Measurements from ENCODE around the gene CSK.
"Not testable (repeated sequence)": the region's sequence is repeated elsewhere in the genome, so short reads cannot be mapped to it uniquely, and the experiment has no call there.

Gene CSK

DNA sequence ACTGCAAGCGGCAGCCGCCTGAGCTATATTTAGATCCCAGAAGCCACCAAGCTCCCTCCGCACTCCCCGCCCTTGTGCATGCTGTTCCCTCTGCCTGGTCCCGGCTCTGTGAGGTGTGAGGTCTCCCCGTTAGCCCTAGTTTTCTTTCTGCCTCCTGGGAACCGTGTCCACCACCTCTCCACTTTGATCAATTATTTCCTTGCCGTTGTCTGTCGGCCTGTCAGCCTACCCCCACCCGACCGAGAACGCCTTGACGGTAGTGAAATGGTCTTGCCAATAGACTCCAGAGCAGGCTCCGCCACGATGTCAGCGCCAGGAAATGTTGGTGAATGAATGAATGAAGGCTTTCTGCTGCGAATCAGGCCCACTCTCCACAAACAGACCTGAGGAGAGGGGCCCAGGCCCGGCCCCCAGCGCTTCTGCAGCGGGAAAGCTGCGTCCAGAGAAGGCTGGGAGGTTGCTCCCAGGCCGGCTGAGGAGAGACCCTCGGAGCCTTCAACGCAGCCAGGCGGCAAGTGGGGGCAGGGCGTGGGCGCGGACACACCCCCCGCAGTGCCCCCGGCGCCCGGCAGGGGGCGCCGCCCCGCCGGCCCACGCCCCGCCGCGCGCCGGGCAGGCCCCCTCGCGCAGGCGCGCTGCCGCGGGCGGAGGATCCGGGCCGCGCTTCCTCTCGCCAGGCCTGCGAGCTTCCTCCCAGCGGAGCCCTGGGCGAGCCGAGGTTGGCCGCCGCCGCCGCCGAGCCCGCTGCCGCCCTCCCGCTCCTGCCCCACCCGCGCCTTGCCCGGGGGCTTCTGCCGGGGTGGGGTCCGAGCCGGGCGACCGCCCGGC, at the start of gene CSK:
CSK (plus strand) TSS at position 650 of the 828 bp plus-strand sequence. CDS start 16,218 bp downstream, outside the sequence.
- DNase-seq (ENCODE audit: low read depth in 2 of 2) = no peak

DNA sequence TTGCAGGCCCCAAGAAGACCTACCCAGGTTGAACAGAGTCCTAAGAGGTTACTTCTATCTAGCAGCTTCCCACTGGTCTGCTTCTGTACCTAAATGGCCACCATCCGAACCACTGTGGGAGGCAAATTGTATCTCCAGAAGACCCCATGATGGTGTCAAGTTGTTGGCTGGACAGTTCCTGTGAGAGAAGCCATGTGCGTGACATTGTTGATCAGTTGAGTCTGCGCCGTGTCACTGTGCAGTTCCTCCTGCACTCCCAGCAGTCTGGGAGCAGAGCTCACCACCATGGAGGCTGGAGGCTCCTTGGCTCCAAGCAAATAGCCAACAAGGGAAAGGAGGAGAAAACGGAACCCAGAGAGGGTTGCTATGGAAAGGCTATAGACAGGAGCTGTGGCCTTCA, 49.0 kb upstream of the CSK start:
- no peak for DNase-seq (ENCODE audit: low read depth in 2 of 2)

DNA sequence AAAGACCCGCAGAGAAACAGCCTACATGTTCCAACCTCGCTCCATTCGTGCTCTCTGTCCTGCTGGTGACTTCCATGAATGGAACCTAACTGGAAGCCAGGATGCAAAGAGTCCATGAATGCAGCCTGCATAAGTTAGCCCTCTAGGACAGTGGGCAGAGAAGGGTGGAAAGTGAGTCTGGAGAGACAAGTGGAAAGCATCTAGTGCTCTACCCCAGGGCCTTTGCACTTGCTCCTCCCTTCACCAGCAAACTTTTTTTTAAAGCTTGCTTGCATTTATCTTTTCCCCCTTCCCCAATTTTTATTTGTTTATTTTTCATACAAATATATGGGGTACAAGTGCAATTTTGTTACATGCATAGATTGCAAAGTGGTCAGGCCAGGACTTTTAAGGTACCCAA, 48.6 kb upstream of the CSK start:
- no peak for DNase-seq (ENCODE audit: low read depth in 2 of 2)

DNA sequence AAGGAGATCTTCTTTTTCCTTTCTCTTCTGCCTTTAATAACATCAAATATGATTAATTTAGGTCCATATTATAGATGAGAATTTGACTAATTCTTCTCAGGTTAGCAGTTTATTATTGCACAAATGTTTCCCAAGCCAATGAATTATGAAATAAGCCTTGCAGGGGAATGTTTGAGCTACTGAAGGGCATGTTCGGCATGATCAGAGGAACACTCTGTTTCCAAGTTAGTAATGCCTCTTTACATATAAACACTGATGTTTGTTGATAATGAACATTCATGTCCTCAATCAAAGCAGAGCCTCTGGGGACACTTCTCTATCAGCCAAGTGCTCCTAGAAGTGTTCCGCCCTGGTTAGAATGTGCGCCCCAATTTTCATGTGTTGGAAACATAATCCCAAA, 46.6 kb upstream of the CSK start:
- DNase-seq (ENCODE audit: low read depth in 2 of 2) = no peak

DNA sequence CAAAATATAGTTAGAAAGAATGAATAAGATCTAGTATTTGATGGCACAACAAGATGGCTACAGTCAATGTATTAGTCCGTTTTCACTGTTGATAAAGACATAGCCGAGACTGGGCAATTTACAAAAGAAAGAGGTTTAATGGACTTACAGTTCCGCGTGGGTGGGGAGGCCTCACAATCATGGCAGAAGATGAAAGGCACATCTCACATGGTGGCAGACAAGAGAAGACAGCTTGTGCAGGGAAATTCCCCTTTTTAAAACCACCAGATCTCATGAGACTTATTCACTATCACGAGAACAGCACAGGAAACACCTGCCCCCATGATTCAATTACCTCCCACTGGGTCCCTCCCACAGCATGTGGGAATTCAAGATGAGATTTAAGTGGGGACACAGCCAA, 43.6 kb upstream of the CSK start:
- not testable (repeated sequence) for DNase-seq (ENCODE audit: low read depth in 2 of 2)

DNA sequence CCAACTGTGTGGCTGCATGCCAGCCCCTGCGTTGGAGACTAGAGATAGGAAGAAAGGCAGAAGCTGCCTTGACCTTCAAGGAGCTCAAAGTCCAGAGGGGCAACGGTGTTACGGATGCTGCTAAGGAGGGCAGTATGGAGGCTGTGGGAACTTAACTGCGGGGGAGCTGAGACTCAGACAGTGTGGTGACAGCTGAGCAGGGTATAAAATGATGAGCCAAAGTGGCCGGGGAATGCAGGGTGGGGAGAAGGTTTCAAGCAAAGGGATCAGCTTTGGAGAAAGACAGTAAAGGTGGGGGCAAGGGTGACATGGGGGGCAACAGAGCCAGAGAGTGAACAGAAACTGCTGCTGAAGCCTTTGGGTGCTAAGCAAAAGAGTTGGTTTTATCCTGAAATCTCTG, 39.5 kb upstream of the CSK start:
- no peak for DNase-seq (ENCODE audit: low read depth in 2 of 2)

DNA sequence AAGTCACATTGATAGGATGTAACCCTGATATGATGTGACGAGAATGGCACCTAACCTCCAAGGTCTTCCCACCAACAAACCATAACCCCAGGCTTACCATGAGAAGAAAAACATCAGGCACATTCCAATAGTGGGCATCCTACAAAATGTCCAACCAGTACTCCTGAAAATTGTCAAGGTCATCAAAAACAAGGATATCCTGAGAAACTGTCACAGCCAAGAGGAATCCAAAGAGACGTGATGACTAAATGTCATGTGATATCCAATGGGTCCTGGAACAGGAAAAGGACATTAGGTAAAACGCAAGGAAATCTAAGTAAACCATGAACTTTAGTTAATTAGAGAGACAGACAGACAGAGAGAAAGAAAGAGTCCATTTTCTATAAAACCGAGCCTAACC, 35.5 kb upstream of the CSK start:
- no peak for DNase-seq (ENCODE audit: low read depth in 2 of 2)

DNA sequence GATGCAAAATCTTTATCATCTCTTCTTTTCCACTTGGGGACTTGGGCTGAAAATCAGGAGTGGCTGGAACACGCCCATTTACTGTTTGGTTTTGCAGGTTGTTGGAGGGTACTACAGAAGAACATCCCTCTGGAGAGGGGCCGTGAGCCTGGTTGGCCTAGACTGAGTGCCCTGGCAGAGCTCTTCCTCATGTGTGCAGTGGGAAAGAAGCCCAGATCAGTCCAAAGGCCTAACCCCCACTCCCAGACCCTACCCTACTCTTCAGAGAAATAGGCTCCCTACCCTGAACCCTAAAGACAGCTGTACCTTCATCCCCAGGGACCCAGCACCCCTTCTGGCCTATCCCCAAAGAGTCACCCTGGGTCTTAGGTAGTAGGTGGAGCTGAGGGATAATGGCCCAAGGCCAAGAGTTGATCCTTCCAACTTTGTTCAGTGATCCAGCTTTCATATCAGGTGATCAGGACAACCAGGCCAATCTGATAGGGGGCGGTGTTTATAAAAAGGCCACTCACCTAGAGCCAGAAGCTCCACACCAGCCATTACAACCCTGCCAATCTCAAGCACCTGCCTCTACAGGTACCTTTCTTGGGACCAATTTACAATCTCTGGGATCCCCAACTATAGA, 33.4 kb upstream of the CSK start, which contains the start of gene CYP1A2:
CYP1A2 (plus strand) TSS at position 524 of the 625 bp plus-strand sequence. CDS start 894 bp downstream, outside the sequence.
- DNase-seq (ENCODE audit: low read depth in 2 of 2) = no peak

DNA sequence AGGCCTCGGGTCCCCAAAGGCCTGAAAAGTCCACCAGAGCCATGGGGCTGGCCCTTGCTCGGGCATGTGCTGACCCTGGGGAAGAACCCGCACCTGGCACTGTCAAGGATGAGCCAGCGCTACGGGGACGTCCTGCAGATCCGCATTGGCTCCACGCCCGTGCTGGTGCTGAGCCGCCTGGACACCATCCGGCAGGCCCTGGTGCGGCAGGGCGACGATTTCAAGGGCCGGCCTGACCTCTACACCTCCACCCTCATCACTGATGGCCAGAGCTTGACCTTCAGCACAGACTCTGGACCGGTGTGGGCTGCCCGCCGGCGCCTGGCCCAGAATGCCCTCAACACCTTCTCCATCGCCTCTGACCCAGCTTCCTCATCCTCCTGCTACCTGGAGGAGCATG, 32.0 kb upstream of the CSK start:
- DNase-seq (ENCODE audit: low read depth in 2 of 2) = no peak

DNA sequence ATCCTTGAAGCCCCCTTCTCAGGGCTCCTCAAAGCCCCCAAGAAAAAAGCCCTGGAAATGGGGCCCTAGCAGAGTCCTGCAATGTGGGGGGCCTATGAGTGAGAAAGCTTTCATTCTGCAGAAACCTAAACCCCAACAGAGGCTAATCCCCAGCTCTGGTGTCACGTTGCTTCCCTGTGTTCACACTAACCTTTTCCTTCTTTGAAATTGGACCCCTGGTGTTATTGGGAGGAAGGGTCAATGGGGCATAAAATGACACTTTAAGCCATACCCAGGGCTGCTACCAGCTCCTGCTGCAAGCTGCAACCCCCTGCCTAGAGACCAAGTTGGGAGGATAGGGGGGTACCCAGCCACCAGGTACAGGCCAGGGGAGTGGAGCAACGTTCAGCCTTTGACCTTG, 31.1 kb upstream of the CSK start:
- no peak for DNase-seq (ENCODE audit: low read depth in 2 of 2)

DNA sequence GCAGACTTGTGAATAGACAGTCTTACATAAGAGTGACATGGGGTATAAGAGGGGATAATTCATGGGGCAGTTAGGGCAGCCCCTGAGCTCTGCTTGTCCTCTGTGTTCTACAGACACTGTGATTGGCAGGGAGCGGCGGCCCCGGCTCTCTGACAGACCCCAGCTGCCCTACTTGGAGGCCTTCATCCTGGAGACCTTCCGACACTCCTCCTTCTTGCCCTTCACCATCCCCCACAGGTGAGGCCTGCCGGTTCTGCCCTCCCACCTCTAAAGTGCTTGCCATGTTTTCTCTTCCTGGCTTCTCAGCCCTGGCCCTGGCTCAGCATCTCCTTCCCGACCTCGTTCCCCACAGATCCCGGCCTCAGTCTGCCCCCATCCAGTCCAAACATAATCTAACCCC, 29.9 kb upstream of the CSK start:
- no peak for DNase-seq (ENCODE audit: low read depth in 2 of 2)

DNA sequence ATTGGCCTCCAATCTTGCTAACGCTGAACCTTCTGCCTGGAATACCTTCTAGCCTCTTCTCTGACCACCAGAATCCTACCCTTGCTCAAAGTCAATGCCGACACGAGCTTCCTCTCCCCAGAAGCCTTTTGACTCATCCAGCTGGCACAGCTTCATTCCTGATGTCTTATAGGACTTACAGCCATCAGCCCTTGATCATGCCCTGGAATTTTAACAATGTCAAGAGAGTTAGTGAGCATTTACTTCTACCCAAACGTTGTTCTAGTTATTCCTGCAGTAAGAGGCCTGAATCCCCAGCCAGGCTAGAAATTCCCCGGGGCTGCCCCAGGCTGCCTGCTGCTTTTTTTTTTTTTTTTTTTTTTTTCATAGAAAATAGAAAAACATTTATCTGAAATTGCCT, 29.3 kb upstream of the CSK start:
- no peak for DNase-seq (ENCODE audit: low read depth in 2 of 2)

DNA sequence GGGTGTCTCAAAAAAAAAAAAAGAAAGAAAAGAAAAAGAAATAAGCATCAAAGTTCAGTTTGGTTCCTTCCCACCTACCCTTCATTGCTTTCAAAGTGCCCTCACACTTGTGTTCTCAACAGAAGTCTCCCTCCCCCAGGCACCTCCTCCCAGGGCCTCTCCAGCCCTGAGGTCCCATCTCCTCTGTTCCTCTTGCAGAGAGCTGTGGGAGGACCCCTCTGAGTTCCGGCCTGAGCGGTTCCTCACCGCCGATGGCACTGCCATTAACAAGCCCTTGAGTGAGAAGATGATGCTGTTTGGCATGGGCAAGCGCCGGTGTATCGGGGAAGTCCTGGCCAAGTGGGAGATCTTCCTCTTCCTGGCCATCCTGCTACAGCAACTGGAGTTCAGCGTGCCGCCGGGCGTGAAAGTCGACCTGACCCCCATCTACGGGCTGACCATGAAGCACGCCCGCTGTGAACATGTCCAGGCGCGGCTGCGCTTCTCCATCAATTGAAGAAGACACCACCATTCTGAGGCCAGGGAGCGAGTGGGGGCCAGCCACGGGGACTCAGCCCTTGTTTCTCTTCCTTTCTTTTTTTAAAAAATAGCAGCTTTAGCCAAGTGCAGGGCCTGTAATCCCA, 27.2 kb upstream of the CSK start:
- no peak for DNase-seq (ENCODE audit: low read depth in 2 of 2)

DNA sequence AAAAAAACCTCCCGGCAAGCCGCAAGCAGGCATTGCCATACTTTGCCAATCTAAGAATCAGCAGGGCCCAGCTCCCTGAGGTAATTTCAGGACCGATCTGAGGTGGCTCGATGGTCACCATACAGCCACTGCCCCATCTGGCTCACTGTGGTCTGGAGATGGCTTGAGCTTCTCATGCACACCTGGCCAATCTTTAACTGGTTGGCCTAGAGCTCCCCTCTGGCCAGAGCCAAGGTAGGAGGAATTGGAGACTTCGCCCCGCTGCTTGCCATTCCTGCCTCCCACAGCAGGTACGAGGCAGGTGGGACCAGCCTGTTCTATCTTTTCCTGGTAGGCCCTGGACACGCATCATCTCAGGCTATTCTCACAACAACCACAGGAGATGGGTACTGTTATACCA, 23.1 kb upstream of the CSK start:
- no peak for DNase-seq (ENCODE audit: low read depth in 2 of 2)

DNA sequence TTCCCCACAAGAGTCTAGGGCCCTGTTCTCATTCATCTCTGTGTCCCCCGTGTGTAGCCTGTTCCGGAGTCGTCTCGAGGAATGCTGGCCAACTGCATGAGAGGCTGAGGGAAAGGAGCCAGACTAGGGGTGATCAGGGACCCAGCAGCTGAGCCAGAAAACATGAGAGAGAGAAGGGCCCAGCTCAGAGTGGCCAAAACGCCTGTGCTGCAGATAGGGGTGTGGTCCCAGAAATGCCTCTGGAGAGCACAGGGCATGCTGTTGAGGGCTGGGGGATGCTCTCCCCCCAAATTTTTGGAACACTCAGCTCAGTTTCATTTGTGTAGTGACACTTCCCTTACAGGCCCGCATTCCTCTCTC, 19.1 kb upstream of the CSK start:
- DNase-seq (ENCODE audit: low read depth in 2 of 2) = no peak

DNA sequence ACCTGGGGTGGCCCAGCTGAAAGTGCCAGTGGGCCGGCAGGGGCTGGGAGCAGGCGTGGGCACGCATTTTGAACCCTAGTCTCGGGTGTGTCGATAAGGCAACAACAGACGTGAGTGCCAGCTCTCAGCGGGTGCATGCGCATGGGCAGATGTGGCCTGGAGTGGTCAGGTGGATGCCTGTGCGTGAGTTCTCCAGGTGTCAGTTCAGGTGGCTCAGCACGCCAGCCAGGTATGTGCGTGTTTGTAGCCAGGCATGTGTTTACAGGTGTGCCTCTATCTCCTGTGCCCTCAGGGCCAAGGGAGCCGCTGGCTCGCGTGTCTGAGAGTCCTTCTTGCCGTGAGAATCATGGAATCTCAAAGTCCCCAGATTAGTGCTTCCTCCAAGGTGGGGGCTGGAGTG, 18.5 kb upstream of the CSK start:
- DNase-seq (ENCODE audit: low read depth in 2 of 2) = no peak

DNA sequence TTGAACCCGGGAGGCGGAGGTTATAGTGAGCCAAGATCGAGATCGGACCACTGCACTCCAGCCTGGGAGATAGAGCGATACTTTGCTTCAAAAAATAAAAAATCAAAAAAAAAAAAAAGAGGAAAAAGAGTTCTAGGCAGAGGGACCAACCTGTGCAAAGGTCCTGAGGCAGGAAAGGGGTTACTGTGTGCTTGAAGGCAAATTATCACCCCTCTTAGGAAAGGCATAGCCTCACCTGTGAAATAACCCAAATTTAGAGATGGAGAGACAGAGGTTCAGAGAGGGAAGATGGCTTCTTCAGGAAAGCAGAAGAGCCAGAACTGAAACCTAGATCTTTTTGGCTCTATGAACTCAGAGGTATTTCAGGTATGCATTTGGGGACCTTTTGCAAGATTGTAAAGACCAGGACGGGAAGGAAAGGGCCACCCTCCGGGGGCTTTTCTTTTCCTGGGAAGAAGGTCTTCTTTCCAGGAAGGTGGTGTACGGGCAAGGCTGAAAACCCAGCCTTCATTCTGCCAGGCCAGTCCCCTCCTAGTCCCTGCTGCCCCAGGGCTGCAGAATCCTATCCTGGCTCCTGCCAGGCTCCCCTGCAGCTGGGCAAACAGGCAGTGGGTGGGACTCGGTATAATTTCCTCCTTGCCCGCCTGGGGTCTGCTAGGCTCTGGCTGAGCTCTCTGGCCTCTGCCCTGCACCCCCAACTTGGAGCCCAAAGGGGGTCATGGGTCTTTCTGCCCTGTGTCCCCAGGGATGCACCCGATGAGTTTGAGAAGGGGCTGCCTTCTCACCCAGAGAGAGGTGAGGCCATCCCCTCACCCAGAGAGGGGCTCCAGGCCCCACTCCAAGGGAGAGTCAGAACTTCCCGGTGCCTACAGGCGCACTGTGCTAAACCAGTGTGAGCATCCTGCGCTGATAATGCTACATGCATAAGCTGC, 14.4 kb upstream of the CSK start:
- no peak for DNase-seq (ENCODE audit: low read depth in 2 of 2)

DNA sequence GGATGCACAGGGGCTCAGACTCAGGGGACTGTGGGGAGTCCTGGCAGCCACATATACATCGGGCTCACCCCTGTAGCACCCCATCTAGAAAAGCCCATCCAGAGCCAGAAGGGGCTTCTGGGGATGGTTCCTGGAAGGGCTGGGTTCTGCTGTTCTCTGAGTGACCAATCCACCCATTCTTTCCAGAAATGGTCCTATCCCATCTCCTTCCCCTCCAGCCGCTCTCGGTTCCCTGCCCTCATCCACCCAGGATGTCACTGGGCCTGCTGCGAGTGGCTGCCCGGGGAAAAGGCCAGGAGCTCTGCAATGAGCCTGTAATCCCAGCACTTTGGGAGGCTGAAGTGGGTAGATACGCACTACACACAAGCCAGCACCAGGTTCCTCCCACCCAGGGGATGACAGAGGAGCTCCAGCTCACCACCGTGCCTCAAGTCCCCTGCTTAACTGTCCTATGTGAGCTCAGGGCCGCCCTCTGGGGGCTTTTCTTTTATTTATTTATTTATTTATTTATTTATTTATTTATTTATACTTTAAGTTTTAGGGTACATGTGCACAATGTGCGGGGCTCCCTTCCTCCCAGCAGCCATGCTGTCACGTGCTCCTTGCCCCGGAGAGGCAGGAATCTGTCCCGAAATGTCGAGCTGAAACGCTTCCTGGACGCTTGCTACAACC, 13.6 kb upstream of the CSK start:
- DNase-seq (ENCODE audit: low read depth in 2 of 2) = no peak

DNA sequence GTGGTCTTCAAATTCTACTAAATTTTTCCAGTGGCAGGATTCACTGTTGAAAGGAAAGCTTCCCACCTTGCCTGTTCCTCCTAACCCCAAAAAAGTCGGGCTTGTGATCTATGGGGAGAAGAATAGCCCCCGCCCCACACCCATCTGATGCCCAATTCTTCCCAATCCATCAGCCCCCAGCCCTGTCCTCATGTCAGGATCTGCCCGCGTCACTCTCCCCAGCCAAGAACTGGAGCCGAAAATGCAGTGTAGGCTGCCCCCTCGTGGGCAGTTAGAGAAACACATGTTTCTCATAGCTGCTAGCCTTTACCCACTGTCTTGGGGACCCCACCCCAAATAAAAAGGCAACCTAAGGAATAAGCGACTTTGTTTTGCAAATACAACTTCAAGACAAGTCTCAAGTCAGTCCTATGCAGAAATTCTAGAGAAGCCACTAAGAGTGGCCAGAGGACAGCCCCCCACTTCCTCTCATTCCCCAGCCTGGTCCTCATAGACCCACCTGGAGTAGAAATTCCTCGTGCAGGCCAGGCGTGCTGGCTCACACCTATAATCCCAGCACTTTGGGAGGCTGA, 13.0 kb upstream of the CSK start:
- no peak for DNase-seq (ENCODE audit: low read depth in 2 of 2)

DNA sequence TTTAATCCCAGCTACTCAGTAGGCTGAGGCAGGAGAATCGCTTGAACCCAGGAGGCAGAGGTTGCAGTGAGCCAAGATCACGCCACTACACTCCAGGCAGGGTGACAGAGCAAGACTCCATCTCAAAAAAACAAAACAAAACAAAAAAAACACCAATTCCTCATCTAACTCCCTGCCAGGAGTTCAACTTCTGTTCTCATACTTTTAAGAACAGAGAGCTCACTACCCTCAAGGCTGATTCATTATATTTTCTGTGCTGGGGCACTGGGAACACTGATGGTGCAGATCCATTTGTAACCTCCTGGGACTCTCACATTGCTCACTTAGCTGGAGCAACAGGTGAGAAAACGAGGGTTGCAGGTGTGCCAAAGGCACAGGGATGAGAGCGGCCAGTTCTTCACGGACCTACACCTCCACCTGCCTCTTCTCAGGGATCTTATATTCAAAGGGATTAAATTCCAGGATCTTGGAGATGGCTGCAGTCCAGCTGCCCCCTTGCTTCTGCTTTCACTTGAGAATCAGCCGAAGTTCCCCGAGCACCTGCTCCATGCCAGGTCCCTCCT, 12.3 kb upstream of the CSK start:
- DNase-seq (ENCODE audit: low read depth in 2 of 2) = no peak
